Stimulated activated CD4-positive, alpha-beta T cell treated with anti-CD3 and anti-CD28 coated beads, TNF-alpha, amount 100 ng/mL, for 4 hours (primary cell): Measurements from ENCODE around the gene EPN3.

Source experiments
- DNase-seq, 3 experiments: peaks; one replicate each; pipeline ENCODE4 v3.0.0-alpha.2; 2020; ENCODE audit warnings: low read depth in 3 of 3

Gene EPN3

GRCh38 chr17:50589095-50589705 lies 56.7 kb downstream of the EPN3 start:
- DNase-seq = no peak

DNA sequence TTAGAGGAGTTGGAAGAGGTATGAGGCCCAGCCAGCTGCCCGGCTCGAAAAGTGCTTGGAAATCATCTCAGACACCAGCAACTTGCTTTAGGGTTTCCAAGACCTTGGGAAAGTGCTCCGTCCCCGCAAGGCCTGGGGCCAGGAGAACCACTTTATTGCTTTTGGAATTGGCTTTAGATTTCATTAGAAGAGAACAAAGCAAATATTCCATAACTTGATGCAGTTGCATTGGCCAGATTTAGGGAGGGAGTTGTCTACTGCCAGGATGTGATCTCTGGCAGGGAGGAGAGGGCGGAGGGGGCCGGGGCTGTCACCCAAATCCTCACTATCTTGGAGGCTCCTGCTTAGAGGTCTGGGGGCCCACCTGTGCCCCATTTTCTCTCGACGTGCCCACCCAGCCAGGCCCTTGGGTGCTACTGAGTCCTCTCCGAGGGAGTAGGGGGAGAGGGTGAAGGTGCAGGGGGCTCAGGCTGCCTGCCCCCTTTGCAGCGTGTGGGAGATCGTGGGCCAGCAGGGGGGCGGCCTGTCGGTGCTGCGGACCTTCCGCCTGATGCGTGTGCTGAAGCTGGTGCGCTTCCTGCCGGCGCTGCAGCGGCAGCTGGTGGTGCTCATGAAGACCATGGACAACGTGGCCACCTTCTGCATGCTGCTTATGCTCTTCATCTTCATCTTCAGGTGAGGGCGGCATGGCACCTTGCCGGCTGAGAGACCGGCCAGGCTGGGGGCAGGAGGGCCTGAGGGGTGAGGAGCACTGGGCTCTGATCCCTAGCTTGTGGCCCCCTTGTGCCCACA lies 58.6 kb downstream of the EPN3 start:
- no peak for DNase-seq

GRCh38 chr17:50593321-50593720 lies 60.8 kb downstream of the EPN3 start:
- DNase-seq = no peak
